ENCODE results near the gene DRG1.

DNA sequence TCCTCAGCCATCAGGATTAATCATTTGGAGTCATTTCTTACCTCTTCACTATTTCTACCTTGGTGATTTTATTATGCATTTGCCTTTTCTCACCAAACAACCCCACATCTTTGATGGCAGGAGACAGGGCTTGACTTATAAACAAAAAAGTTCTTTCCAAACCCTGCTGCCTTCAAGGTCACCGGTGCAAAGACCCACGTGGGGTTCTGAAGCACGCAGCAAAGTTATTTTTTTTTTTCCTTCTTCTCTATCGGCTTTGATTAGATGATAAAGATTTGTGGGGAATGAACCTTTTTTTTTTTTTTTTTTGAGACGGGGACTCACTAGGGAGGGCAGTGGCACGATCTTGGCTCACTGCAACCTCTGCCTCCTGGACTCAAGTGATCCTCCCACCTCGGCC, 44.1 kb downstream of the DRG1 start:
- TF ChIP-seq ARNTL (CRISPR knock-in tag; IDR thresholded peaks at IDR 0.05; ENCODE audit: borderline replicate concordance, low read depth) = no peak
- TF ChIP-seq ZC3H10 (CRISPR knock-in tag; IDR thresholded peaks at IDR 0.05) = no peak
- TF ChIP-seq, protein P1, sequence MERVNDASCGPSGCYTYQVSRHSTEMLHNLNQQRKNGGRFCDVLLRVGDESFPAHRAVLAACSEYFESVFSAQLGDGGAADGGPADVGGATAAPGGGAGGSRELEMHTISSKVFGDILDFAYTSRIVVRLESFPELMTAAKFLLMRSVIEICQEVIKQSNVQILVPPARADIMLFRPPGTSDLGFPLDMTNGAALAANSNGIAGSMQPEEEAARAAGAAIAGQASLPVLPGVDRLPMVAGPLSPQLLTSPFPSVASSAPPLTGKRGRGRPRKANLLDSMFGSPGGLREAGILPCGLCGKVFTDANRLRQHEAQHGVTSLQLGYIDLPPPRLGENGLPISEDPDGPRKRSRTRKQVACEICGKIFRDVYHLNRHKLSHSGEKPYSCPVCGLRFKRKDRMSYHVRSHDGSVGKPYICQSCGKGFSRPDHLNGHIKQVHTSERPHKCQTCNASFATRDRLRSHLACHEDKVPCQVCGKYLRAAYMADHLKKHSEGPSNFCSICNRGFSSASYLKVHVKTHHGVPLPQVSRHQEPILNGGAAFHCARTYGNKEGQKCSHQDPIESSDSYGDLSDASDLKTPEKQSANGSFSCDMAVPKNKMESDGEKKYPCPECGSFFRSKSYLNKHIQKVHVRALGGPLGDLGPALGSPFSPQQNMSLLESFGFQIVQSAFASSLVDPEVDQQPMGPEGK (CRISPR knock-in tag; IDR thresholded peaks at IDR 0.05; ENCODE audit: borderline replicate concordance) = no peak
- no peak for TF ChIP-seq ZFP30 (CRISPR knock-in tag; IDR thresholded peaks at IDR 0.05)
- TF ChIP-seq BACH2 (CRISPR knock-in tag; IDR thresholded peaks at IDR 0.05; ENCODE audit: borderline replicate concordance) = no peak
- TF ChIP-seq ZNF565 (CRISPR knock-in tag; conservative IDR thresholded peaks at IDR 0.05; ENCODE audit: low read depth) = no peak
- no peak for TF ChIP-seq TOX (CRISPR knock-in tag; IDR thresholded peaks at IDR 0.05; ENCODE audit: borderline replicate concordance)
- TF ChIP-seq OSR1 (CRISPR knock-in tag; IDR thresholded peaks at IDR 0.05) = no peak
- TF ChIP-seq GLIS3 (CRISPR knock-in tag; IDR thresholded peaks at IDR 0.05) = no peak
- TF ChIP-seq, protein P2, sequence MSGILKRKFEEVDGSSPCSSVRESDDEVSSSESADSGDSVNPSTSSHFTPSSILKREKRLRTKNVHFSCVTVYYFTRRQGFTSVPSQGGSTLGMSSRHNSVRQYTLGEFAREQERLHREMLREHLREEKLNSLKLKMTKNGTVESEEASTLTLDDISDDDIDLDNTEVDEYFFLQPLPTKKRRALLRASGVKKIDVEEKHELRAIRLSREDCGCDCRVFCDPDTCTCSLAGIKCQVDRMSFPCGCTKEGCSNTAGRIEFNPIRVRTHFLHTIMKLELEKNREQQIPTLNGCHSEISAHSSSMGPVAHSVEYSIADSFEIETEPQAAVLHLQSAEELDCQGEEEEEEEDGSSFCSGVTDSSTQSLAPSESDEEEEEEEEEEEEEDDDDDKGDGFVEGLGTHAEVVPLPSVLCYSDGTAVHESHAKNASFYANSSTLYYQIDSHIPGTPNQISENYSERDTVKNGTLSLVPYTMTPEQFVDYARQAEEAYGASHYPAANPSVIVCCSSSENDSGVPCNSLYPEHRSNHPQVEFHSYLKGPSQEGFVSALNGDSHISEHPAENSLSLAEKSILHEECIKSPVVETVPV (CRISPR knock-in tag; IDR thresholded peaks at IDR 0.05) = no peak
- TF ChIP-seq CSDC2 (CRISPR knock-in tag; IDR thresholded peaks at IDR 0.05) = no peak
